A204.1 (cell line): ENCODE measurements around the gene TMEM163.

Experiments used
- FAIRE-seq: peaks from 2 replicates; lab custom pipeline; 2012; peaks lifted over from hg19 to GRCh38; lab: Jason Lieb, UNC

The TMEM163 gene

GRCh38 chr2:134722728-134723127 lies 3.9 kb upstream of the TMEM163 start:
- no peak for FAIRE-seq

GRCh38 chr2:134721596-134721995 lies 2.8 kb upstream of the TMEM163 start:
- FAIRE-seq = no peak

DNA sequence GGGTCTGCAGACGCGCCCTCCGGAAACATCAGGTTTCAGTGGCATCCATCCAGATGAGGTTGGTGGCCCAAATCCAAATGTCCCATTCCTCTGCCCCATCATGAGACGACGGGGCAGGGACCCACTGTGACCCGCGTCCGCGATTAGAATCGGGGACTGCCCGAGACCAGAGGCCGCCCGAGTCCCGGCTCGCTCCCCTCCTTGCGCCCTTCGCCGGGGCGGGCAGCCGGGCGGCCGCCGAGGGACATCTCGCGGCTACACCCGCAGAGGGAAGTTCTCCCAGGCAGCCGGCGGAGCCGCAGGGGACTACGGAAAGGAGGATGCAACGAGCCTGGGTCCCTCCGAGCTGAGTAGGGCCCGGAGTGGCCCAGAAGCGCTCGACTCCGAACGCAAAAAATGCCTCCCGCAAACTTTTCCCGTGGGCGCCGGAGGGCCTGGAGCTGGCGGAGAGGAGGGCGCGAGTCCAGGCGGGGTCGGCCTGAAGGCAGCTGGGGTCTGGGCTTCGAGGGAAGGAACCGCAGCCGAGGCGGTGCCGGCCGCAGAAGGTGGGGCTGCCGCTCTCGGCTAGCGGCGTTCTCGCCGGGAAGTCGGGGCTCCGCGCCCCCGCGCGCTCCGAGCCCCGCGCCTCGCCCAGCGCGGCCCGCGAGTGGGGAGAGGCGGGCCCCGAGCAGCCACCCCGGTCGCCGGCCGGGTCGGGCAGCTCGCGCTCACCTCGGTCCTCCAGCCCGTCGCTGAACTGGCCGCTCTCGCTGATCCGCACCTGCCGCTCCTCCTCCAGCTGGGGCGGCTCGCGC lies 580 bp downstream of the TMEM163 start:
- FAIRE-seq = no peak

- no peak for FAIRE-seq
These were observed 1.3 kb downstream of the TMEM163 start for GRCh38 chr2:134717286-134718022.

- no peak for FAIRE-seq
These were observed 2.0 kb downstream of the TMEM163 start for GRCh38 chr2:134716721-134717243.

DNA sequence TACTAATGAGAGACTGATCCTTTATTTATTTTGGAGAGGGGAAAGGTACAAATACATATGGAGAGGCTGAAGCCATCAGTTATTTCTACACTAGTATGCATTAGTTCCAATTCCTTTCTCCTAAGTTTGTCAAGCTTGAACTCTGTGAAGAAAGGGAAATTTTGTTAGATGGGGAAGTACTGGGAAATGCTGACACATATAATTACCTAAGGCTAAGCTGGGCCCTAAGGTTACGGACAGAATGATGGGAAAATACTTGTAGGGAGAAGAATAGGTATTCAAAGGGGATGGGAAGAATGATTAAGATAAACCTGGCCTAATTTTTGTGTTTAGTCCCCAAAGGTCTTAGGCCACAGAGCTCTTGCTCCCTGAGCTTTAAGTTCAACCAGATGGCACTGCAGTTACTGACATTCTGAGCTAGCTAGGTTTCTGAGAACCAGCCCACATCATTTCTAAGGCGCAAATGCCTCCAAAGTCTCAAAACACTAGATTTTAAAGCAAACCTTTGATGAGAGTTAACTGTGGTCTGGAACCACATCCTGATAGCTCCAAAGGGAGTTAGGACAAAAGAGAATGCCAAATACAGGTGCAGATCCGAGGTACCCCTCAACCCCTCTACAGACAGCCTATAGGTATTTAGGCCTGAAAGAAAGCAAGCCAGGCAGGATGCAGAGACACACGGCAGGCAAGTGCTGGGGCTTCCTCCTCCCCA lies 2.7 kb downstream of the TMEM163 start:
- no peak for FAIRE-seq

- no peak for FAIRE-seq
These were observed 4.6 kb downstream of the TMEM163 start for GRCh38 chr2:134714228-134714627.

GRCh38 chr2:134713606-134714005 lies 5.2 kb downstream of the TMEM163 start:
- no peak for FAIRE-seq

GRCh38 chr2:134713176-134713575 lies 5.6 kb downstream of the TMEM163 start:
- no peak for FAIRE-seq

- no peak for FAIRE-seq
These were observed 6.1 kb downstream of the TMEM163 start for GRCh38 chr2:134712736-134713135.

- FAIRE-seq = no peak
These were observed 6.5 kb downstream of the TMEM163 start for GRCh38 chr2:134712299-134712698.

DNA sequence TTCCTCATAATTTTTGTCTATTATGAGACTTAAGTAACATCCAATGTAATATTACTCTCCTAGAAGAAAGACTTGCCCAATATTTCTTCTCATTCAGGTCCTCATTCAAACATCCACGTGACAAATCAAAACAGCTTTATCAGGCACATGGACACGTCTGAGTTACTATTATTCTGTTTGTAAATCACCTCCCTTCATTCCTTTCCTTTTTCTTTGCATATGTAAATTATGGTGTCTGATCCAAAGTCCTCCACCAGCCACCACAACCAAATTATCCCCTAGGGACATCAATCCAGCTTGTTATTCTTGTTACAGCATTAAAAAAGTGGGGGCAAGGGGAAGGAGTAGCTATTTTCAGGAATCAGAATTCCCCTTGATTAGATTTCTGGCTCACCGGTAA lies 7.1 kb downstream of the TMEM163 start:
- FAIRE-seq = no peak

GRCh38 chr2:134707330-134707676 lies 11.5 kb downstream of the TMEM163 start:
- no peak for FAIRE-seq

GRCh38 chr2:134706587-134707329 lies 12.0 kb downstream of the TMEM163 start:
- FAIRE-seq = no peak

DNA sequence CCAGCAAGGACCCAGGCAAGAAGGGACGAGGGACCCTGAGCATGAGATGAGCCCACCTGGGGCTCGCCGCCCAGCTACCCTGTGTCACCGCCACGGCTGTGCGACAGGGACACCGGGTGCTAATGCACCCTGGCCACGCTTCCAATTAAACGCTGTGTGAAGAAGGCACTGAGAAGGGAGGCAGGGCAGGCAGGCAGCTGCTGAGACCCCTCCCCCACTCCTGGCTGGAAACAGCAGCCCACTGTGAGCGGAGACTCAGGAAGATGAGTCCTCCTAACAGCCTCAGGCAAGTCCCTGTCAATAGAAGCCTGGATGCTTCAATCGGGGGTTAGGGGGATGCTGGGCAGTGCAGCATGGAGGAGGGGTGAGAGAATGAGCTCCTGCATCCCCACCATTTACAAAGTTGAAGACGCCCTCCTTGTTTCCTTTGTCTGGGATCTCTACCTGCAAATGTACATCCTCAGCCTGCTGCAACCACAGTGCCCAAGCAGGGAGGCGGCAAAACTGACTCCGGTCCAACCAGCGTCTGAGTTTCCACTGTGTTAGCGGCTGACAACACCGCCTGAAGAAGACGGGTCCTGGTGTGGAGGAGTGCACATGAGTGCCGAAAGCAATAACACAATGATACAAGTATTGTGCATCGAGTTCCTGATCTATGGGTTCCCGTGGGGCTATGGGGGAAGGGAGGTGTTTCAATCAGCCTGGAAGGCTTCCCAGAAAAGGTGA lies 12.8 kb downstream of the TMEM163 start:
- FAIRE-seq = no peak

DNA sequence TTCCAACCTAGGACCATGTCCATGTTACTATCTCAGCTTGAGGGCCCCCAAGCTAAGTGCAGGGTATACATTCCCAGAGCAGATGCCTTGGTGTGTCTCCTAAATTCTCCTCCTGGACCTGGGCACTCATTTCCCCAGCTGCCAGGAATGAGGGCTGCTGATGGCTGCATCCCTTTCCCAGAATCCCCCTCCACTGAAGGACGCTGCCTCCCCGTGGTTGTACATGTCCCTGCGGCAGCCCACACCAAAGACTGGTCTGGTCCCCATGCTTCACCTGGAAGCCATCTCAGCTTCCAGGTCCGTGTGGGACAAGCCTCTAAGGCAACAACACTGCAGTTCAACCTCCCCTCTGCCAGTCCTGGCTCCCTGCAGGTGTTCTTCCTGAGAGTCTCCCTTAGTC lies 14.6 kb downstream of the TMEM163 start:
- no peak for FAIRE-seq

GRCh38 chr2:134703426-134703825 lies 15.4 kb downstream of the TMEM163 start:
- FAIRE-seq = no peak

GRCh38 chr2:134700730-134701129 lies 18.1 kb downstream of the TMEM163 start:
- no peak for FAIRE-seq

DNA sequence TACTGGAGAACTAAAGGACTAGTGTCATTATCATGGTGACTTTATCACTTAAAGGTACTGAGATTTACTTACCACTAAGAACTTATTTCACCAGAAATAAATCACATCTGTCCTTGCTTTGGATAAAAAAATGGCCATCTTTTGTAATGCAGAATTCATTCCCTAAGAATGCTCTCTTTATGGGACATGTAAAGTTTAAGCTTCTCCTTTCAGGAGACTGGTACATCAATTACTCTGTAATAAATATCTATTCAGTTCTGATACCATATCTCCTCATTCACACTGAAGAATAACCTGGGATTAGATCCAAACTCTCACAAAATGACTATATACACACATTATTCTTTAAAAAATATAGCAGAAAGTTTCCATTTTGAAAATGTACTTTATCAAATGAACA lies 24.4 kb downstream of the TMEM163 start:
- no peak for FAIRE-seq

GRCh38 chr2:134693359-134694330 lies 25.2 kb downstream of the TMEM163 start:
- FAIRE-seq = no peak
